Endothelial cell of umbilical vein (primary cell): ENCODE results near the gene MAGEA11. TPM values are rescaled to one million over a fixed set of nuclear protein-coding genes. Genes with fewer than 3 reads are reported as not detected.

Source experiments
- BruUV-seq: library from RNA; stranded (reverse); fragments of 400-500 nt; replicated peaks from 2 replicates; lab custom pipeline; 2021; lab: Mats Ljungman, UMichigan
- CTCF ChIA-PET: fragments of 300-600, 350-600 bp; sonication (Branson Sonifier 250); formaldehyde crosslinking; loops from one replicate; lab custom pipeline; 2021; ENCODE audit warnings: antibody characterized with exemption, inconsistent platforms; lab: Charles Lee
- POLR2A ChIA-PET: fragments of 300-600, 350-600 bp; sonication (Branson Sonifier 250); formaldehyde crosslinking; loops from one replicate; lab custom pipeline; 2021; ENCODE audit warnings: antibody characterized with exemption, inconsistent platforms; lab: Charles Lee
- DNase-seq: peaks from one replicate; pipeline ENCODE4 v3.0.0-alpha.2; 2011; ENCODE audit warnings: low read depth, low spot score
- FAIRE-seq: peaks from 2 replicates; lab custom pipeline; 2011; peaks lifted over from hg19 to GRCh38; lab: Jason Lieb, UNC
- H2AFZ ChIP-seq: 2 replicates; pipeline ENCODE4 v1.6.0; 2012; ENCODE audit warnings: low read depth, low read length, control low read depth, inconsistent platforms
- H3K27ac ChIP-seq: 2 replicates; pipeline ENCODE4 v1.5.1; 2011; ENCODE audit warnings: low read depth, mild to moderate bottlenecking, control low read depth, low read length, moderate library complexity; ENCODE audit not compliant: insufficient read depth
- H3K27me3 ChIP-seq, 2 experiments: 2 replicates each; pipeline versions ENCODE4 v1.6.0 to v1.6.1; 2011; ENCODE audit warnings: low read length in 2 of 2, mixed read lengths in 1 of 2; ENCODE audit not compliant: control insufficient read depth in 2 of 2, insufficient read depth in 2 of 2
- H3K36me3 ChIP-seq, 2 experiments: 2 replicates in 1 of 2; 3 replicates in 1 of 2; pipeline ENCODE4 v1.5.1; 2011; ENCODE audit warnings: low read length in 2 of 2, mild to moderate bottlenecking in 1 of 2, moderate library complexity in 1 of 2; ENCODE audit not compliant: control insufficient read depth in 2 of 2, insufficient read depth in 2 of 2; ENCODE audit errors: extremely low read depth in 1 of 2
- H3K4me1 ChIP-seq: 3 replicates; pipeline ENCODE4 v1.5.1; 2011; ENCODE audit warnings: mild to moderate bottlenecking, low read length; ENCODE audit not compliant: control insufficient read depth, insufficient read depth; ENCODE audit errors: extremely low read depth
- H3K4me2 ChIP-seq: 2 replicates; pipeline ENCODE4 v1.6.1; 2011; ENCODE audit warnings: low read length, control low read depth, mixed read lengths; ENCODE audit not compliant: insufficient read depth
- H3K4me3 ChIP-seq, 3 experiments: fragments of 200-600 bp in 1 of 3; sonication (generic), shearing (Covaris generic) in 1 of 3; replicated peaks in 1 of 3; 2 replicates each; pipeline ENCODE4 v1.5.1; 2011 to 2016; ENCODE audit warnings: control low read depth in 3 of 3, low read length in 3 of 3, mild to moderate bottlenecking in 2 of 3, inconsistent platforms in 1 of 3, low read depth in 1 of 3, moderate library complexity in 1 of 3; ENCODE audit not compliant: insufficient read depth in 1 of 3
- H3K79me2 ChIP-seq: 2 replicates; pipeline ENCODE4 v1.6.0; 2012; ENCODE audit warnings: low read length, inconsistent platforms; ENCODE audit not compliant: control insufficient read depth, insufficient read depth
- H3K9ac ChIP-seq: replicated peaks from 2 replicates; pipeline ENCODE3; 2011; ENCODE audit warnings: low read length, control low read depth; ENCODE audit not compliant: insufficient read depth; ENCODE audit errors: extremely low read depth
- H3K9me1 ChIP-seq: replicated peaks from 3 replicates; pipeline ENCODE4 v1.6.0; 2011; ENCODE audit warnings: mild to moderate bottlenecking, low read length; ENCODE audit not compliant: control insufficient read depth, insufficient read depth; ENCODE audit errors: extremely low read depth
- H3K9me3 ChIP-seq: replicated peaks from 2 replicates; pipeline ENCODE4 v1.5.1; 2012; ENCODE audit warnings: low read length, inconsistent platforms; ENCODE audit not compliant: control insufficient read depth, insufficient read depth
- H4K20me1 ChIP-seq: replicated peaks from 2 replicates; pipeline ENCODE3; 2011; ENCODE audit warnings: mild to moderate bottlenecking, low read length; ENCODE audit not compliant: control insufficient read depth, insufficient read depth; ENCODE audit errors: extremely low read depth
- CTCF ChIP-seq, 2 donors: IDR thresholded peaks; 1 replicate in 1 of 2; 2 replicates in 1 of 2; pipeline ENCODE4 v1.5.1; 2011; ENCODE audit warnings: low read length in 2 of 2, mild to moderate bottlenecking in 2 of 2, moderate library complexity in 2 of 2, control low read depth in 1 of 2, inconsistent platforms in 1 of 2, low read depth in 1 of 2; ENCODE audit not compliant: insufficient read depth in 1 of 2; ENCODE audit errors: extremely low read depth in 1 of 2
- EZH2 ChIP-seq: IDR thresholded peaks from 2 replicates; pipeline ENCODE4 v1.6.1; 2012; ENCODE audit warnings: borderline replicate concordance, low read depth, mild to moderate bottlenecking, moderate library complexity, low read length, inconsistent platforms; ENCODE audit not compliant: severe bottlenecking
- FOS ChIP-seq: IDR thresholded peaks from 2 replicates; pipeline ENCODE4 v1.6.1; 2011; ENCODE audit warnings: mild to moderate bottlenecking, low read length, moderate library complexity, borderline replicate concordance; ENCODE audit not compliant: insufficient read depth
- GATA2 ChIP-seq: IDR thresholded peaks from 2 replicates; pipeline ENCODE4 v1.7.0; 2011; ENCODE audit warnings: low read depth, mild to moderate bottlenecking, moderate library complexity, mixed read lengths, low read length; ENCODE audit not compliant: insufficient read length, insufficient read depth
- JUN ChIP-seq: IDR thresholded peaks from 2 replicates; pipeline ENCODE4 v1.6.1; 2011; ENCODE audit warnings: borderline replicate concordance, low read depth; ENCODE audit not compliant: insufficient read length, insufficient read depth
- MAX ChIP-seq: IDR thresholded peaks from 2 replicates; pipeline ENCODE4 v1.6.1; 2011; ENCODE audit not compliant: insufficient read depth, insufficient read length
- MYC ChIP-seq: IDR thresholded peaks from one replicate; pipeline ENCODE4 v1.6.1; 2011; ENCODE audit warnings: mild to moderate bottlenecking, low read depth, low read length
- POLR2A ChIP-seq: IDR thresholded peaks from 2 replicates; pipeline ENCODE4 v1.6.1; 2012; ENCODE audit warnings: low read depth, mild to moderate bottlenecking, control low read depth, low read length
- POLR2AphosphoS5 ChIP-seq: IDR thresholded peaks from 2 replicates; pipeline ENCODE4 v1.6.1; 2012; ENCODE audit warnings: low read depth, mild to moderate bottlenecking, control low read depth, low read length, moderate library complexity; ENCODE audit not compliant: insufficient read depth
- dilution Hi-C: fragments of 300-500 bp; cut with MboI; formaldehyde crosslinking; loops from one replicate; pipeline ENCODE4 v1.15.0; 2019; ENCODE audit warnings: low sequenced_read_pairs; ENCODE audit not compliant: extremely low pct_ligation_motif_present
- intact Hi-C: fragments of 100-400 bp; cut with micrococcal nuclease; formaldehyde crosslinking; loops from one replicate; pipeline ENCODE4 v1.10.0; 2022
- polyA plus RNA-seq, 4 experiments: library from polyadenylated mRNA; depleted of rRNA in 3 of 4; stranded (reverse) in 3 of 4; unstranded in 1 of 4; fragments of >200 nt; gene quantifications; 2 replicates each; pipeline versions ENCODE4 v1.2.1 to v1.2.3, GENCODE V29; 2011 to 2012; ENCODE audit warnings: missing spikeins in 1 of 4
- total RNA-seq: library from RNA; stranded (reverse); gene quantifications from 2 replicates; pipeline ENCODE4 v1.2.3, GENCODE V29; 2021

The MAGEA11 gene
- total and polyA plus RNA-seq, 2 donors (not counting 3 experiments of a cell fraction or from before 2014, with no cell fraction given): not detected

- dilution Hi-C loops: no loop called here
- Histone ChIP-seq H3K9me3 (no peaks in the 10 kb centered on the region), H3K79me2 (no peaks in the 10 kb centered on the region), H3K9me1 (no peaks in the 10 kb centered on the region), H3K4me3 (no peak overlapping the region), H3K4me1 (no peaks in the 10 kb centered on the region), H3K27ac (no peak overlapping the region), H4K20me1 (no peaks in the 10 kb centered on the region), H2AFZ (no peak overlapping the region), H3K27me3 (no peaks in the 10 kb centered on the region), H3K9ac (no peak overlapping the region), H3K4me2 (no peak overlapping the region), H3K36me3 (no peaks in the 10 kb centered on the region)
- FAIRE-seq: no peak
- CTCF ChIA-PET: no interaction called here
- TF ChIP-seq GATA2 (no peak), FOS (no peak), POLR2A (no peak), EZH2 (no peak), CTCF (IDR thresholded peaks at IDR 0.05; ENCODE audit: extremely low read depth in 1 of 2, insufficient read depth in 1 of 2, low read depth in 1 of 2, low read length in 2 of 2) (no peak), POLR2AphosphoS5 (no peak), MAX (no peak), MYC (no peak), JUN (no peak)
- intact Hi-C loops: no loop called here
- no peak for DNase-seq
- POLR2A ChIA-PET: no interaction called here
- no TSS peak for BruUV-seq
Measured at GRCh38 chrX:149682031-149682430, 29.8 kb upstream of the MAGEA11 start.
